Testis (tissue), 3 donors: Measurements from ENCODE around the gene CALHM3. TPM values are rescaled to one million over a fixed set of nuclear protein-coding genes. Genes with fewer than 3 reads are reported as not detected.

Experiments used
- DNase-seq: peaks from one replicate; pipeline ENCODE4 v3.0.0-alpha.2; 2019
- H3K27ac ChIP-seq, 2 donors: fragments of 200-600 bp; sonication (generic); one replicate each; pipeline ENCODE4 v1.5.1; 2019
- H3K27me3 ChIP-seq: fragments of 200-600 bp; sonication (generic); one replicate; pipeline ENCODE4 v1.5.1; 2019
- H3K36me3 ChIP-seq: fragments of 200-600 bp; sonication (generic); one replicate; pipeline ENCODE4 v1.5.1; 2017; ENCODE audit warnings: low read depth; ENCODE audit errors: missing control alignments
- H3K4me1 ChIP-seq: fragments of 200-600 bp; sonication (generic); one replicate; pipeline ENCODE4 v1.5.1; 2019
- H3K4me3 ChIP-seq, 2 donors: fragments of 200-600 bp; sonication (generic); one replicate each; pipeline ENCODE4 v1.5.1; 2017 to 2019
- H3K9me3 ChIP-seq: fragments of 200-600 bp; sonication (generic); one replicate; pipeline ENCODE4 v1.5.1; 2017
- CTCF ChIP-seq, 3 experiments: fragments of 450-650 bp in 2 of 3; fragments of 200-600 bp in 1 of 3; sonication (generic) in 1 of 3; IDR thresholded peaks; one replicate each; pipeline ENCODE4 v1.5.1; 2016 to 2019; ENCODE audit warnings: antibody characterized with exemption in 3 of 3, mild to moderate bottlenecking in 2 of 3, moderate library complexity in 1 of 3
- POLR2A ChIP-seq: fragments of 450-650 bp; IDR thresholded peaks from one replicate; pipeline ENCODE4 v1.6.1; 2017; ENCODE audit warnings: antibody characterized with exemption, mild to moderate bottlenecking, moderate library complexity
- WGBS, 2 donors: methylation state at CpG; one replicate each; pipeline ENCODE4 v1.1.5; 2018; 5-methylcytosine and 5-hydroxymethylcytosine counted together
- intact Hi-C: fragments of 100-400 bp; cut with DNase I; formaldehyde crosslinking; loops from one replicate; pipeline ENCODE4 v1.15.1; 2023; ENCODE audit warnings: low total_unique reads
- polyA plus RNA-seq: library from polyadenylated mRNA; stranded (reverse); fragments of 350-450 nt; fragmentation: Illumina TruSeq; extraction: RNeasy Lipid Tissue Mini Kit (QIAGEN cat#74804); gene quantifications from one replicate; pipeline ENCODE4 v1.2.3, GENCODE V29; 2014; ENCODE audit warnings: low read depth, low replicate concordance; ENCODE audit not compliant: insufficient read depth
- total RNA-seq, 2 donors: library from RNA; depleted of rRNA; stranded (reverse); fragments of >200 nt; gene quantifications; one replicate each; pipeline ENCODE4 v1.2.3, GENCODE V29; 2016

Gene CALHM3
- total and polyA plus RNA-seq, 3 donors from 2014 or later: 0.39 to 0.93 (median 0.88) TPM

- WGBS, 2 donors: 93 to 97% methylated on average over 5 of the region's 5 CpGs
- no peak for TF ChIP-seq CTCF (IDR thresholded peaks at IDR 0.05)
- no peak for TF ChIP-seq POLR2A
- Histone ChIP-seq H3K4me1 (peaks cover 18% of the 10 kb centered on the region), H3K36me3 (no peaks in the 10 kb centered on the region), H3K9me3 (no peaks in the 10 kb centered on the region), H3K27me3 (no peaks in the 10 kb centered on the region), H3K4me3 (no peak overlapping the region), H3K27ac (no peak overlapping the region)
- intact Hi-C loops: no loop called here
- DNase-seq: no peak
Measured at GRCh38 chr10:103429647-103430046, 49.4 kb downstream of the CALHM3 start.

- H3K4me3 ChIP-seq: no peak overlapping the region
- 72 to 77% methylated on average over 5 of the region's 5 CpGs for WGBS, 2 donors
- TF ChIP-seq CTCF (IDR thresholded peaks at IDR 0.05) (no peak), POLR2A (no peak)
- H3K27me3 ChIP-seq: no peaks in the 10 kb centered on the region
- intact Hi-C loops: no loop called here
- peaks cover 13% of the 10 kb centered on the region for H3K4me1 ChIP-seq
- no peak overlapping the region for H3K27ac ChIP-seq
- no peaks in the 10 kb centered on the region for H3K36me3 ChIP-seq
- no peak for DNase-seq
- H3K9me3 ChIP-seq: no peaks in the 10 kb centered on the region
Measured at GRCh38 chr10:103428989-103429643, 49.9 kb downstream of the CALHM3 start.

GRCh38 chr10:103427866-103428265 is 51.2 kb downstream of the CALHM3 start:
- no peaks in the 10 kb centered on the region for H3K36me3 ChIP-seq
- H3K27me3 ChIP-seq: no peaks in the 10 kb centered on the region
- no peaks in the 10 kb centered on the region for H3K9me3 ChIP-seq
- H3K4me3 ChIP-seq: no peak overlapping the region
- H3K4me1 ChIP-seq: peaks cover 6% of the 10 kb centered on the region
- H3K27ac ChIP-seq: no peak overlapping the region
- TF ChIP-seq CTCF (IDR thresholded peaks at IDR 0.05): no peak
- no peak for TF ChIP-seq POLR2A
- WGBS, 2 donors: 91 to 97% methylated on average over 9 of the region's 9 CpGs
- no peak for DNase-seq
- intact Hi-C loops: no loop called here

GRCh38 chr10:103423748-103424147 is 55.3 kb downstream of the CALHM3 start:
- no peaks in the 10 kb centered on the region for H3K36me3 ChIP-seq
- H3K27ac ChIP-seq: no peak overlapping the region
- WGBS, 2 donors: 81 to 89% methylated on average over 5 of the region's 5 CpGs
- intact Hi-C loops: no loop called here
- DNase-seq: no peak
- no peaks in the 10 kb centered on the region for H3K27me3 ChIP-seq
- H3K4me3 ChIP-seq: no peak overlapping the region
- no peaks in the 10 kb centered on the region for H3K9me3 ChIP-seq
- H3K4me1 ChIP-seq: no peaks in the 10 kb centered on the region
- TF ChIP-seq CTCF (IDR thresholded peaks at IDR 0.05): no peak
- TF ChIP-seq POLR2A: no peak

Other genes with a start within 250 kb of the CALHM3 start
- not detected for gene RPEL1, start 233.4 kb downstream of the CALHM3 start, total RNA-seq
- not detected for gene RPEL1, start 233.4 kb downstream of the CALHM3 start, polyA plus RNA-seq
- gene INA, start 202.1 kb downstream of the CALHM3 start, total RNA-seq: 1 to 10 TPM; 4.3 to 5.2 TPM
- gene INA, start 202.1 kb downstream of the CALHM3 start, polyA plus RNA-seq: 7.7 TPM
- gene PCGF6, start 128.1 kb downstream of the CALHM3 start, total RNA-seq: 10 to 100 TPM; 15.7 to 23.2 TPM
- 15.9 TPM for gene PCGF6, start 128.1 kb downstream of the CALHM3 start, polyA plus RNA-seq
- gene TAF5, start 111.3 kb downstream of the CALHM3 start, total RNA-seq: 10 to 100 TPM; 26.3 to 29.1 TPM
- 19.7 TPM for gene TAF5, start 111.3 kb downstream of the CALHM3 start, polyA plus RNA-seq
- gene ATP5MK, start 82.8 kb downstream of the CALHM3 start, total RNA-seq: 100 to 1,000 TPM; 175 to 193 TPM
- gene ATP5MK, start 82.8 kb downstream of the CALHM3 start, polyA plus RNA-seq: 280 TPM
- 10 to 100 TPM; 50.7 to 54.9 TPM for gene PDCD11, start 82.6 kb downstream of the CALHM3 start, total RNA-seq
- 47.3 TPM for gene PDCD11, start 82.6 kb downstream of the CALHM3 start, polyA plus RNA-seq
- 10 to 100 TPM; 53.1 to 78.6 TPM for gene CALHM2, start 26.9 kb downstream of the CALHM3 start, total RNA-seq
- gene CALHM2, start 26.9 kb downstream of the CALHM3 start, polyA plus RNA-seq: 43.5 TPM
- gene CALHM1, start 20.3 kb downstream of the CALHM3 start, total RNA-seq: under 1 TPM; 0.24 to 0.50 TPM
- gene CALHM1, start 20.3 kb downstream of the CALHM3 start, polyA plus RNA-seq: not detected
- 10 to 100 TPM; 17.8 to 21.9 TPM for gene NEURL1, start 14.5 kb upstream of the CALHM3 start, total RNA-seq
- 19.8 TPM for gene NEURL1, start 14.5 kb upstream of the CALHM3 start, polyA plus RNA-seq